Liver (tissue), 3 donors: ENCODE results near the gene KHDRBS2.

Experiments
- EGR1 ChIP-seq, 2 donors: IDR thresholded peaks; 2 replicates each; pipeline ENCODE4 v1.6.1; 2016 to 2018; ENCODE audit warnings: antibody characterized with exemption in 2 of 2, low read depth in 2 of 2
- GABPA ChIP-seq, 2 donors: IDR thresholded peaks in 1 of 2; conservative IDR thresholded peaks in 1 of 2; 2 replicates each; pipeline ENCODE4 v1.6.1; 2016; ENCODE audit warnings: antibody characterized with exemption in 2 of 2, mild to moderate bottlenecking in 1 of 2, moderate library complexity in 1 of 2
- HNF4A ChIP-seq, 2 donors: conservative IDR thresholded peaks; 2 replicates each; pipeline ENCODE4 v1.6.1; 2016; ENCODE audit warnings: antibody characterized with exemption in 2 of 2, mild to moderate bottlenecking in 2 of 2
- HNF4G ChIP-seq: IDR thresholded peaks from 2 replicates; pipeline ENCODE4 v1.6.1; 2016; ENCODE audit warnings: antibody characterized with exemption
- JUND ChIP-seq, 2 donors: IDR thresholded peaks; 2 replicates each; pipeline ENCODE4 v1.6.1; 2016; ENCODE audit warnings: antibody characterized with exemption in 2 of 2
- NR2F2 ChIP-seq: IDR thresholded peaks from 2 replicates; pipeline ENCODE4 v1.6.1; 2016; ENCODE audit warnings: antibody characterized with exemption
- RAD21 ChIP-seq, 2 donors: IDR thresholded peaks; 2 replicates each; pipeline ENCODE4 v1.6.1; 2016; ENCODE audit warnings: antibody characterized with exemption in 2 of 2, mild to moderate bottlenecking in 2 of 2
- RXRA ChIP-seq, 2 donors: IDR thresholded peaks; 2 replicates each; pipeline ENCODE4 v1.6.1; 2017 to 2018; ENCODE audit warnings: antibody characterized with exemption in 2 of 2, mild to moderate bottlenecking in 1 of 2
- TAF1 ChIP-seq: conservative IDR thresholded peaks from 2 replicates; pipeline ENCODE4 v1.6.1; 2016; ENCODE audit warnings: antibody characterized with exemption, mild to moderate bottlenecking
- YY1 ChIP-seq: IDR thresholded peaks from 2 replicates; pipeline ENCODE4 v1.6.1; 2016; ENCODE audit warnings: antibody characterized with exemption, mild to moderate bottlenecking
- TF ChIP-seq, protein P1 (sequence below): fragments of 150-350 bp; IDR thresholded peaks from 2 replicates; pipeline ENCODE4 v1.5.1; 2017; ENCODE audit warnings: improper control_type of control experiment, low read depth, low read length; ENCODE audit not compliant: missing input control
- TF ChIP-seq, protein P2 (sequence below): IDR thresholded peaks from 2 replicates; pipeline ENCODE4 v1.6.1; 2016; ENCODE audit warnings: antibody characterized with exemption
- TF ChIP-seq, protein P3 (sequence below): IDR thresholded peaks from 2 replicates; pipeline ENCODE4 v1.6.1; 2016; ENCODE audit warnings: antibody characterized with exemption, mild to moderate bottlenecking
- TF ChIP-seq, protein P4 (sequence below): IDR thresholded peaks from 2 replicates; pipeline ENCODE4 v1.6.1; 2016; ENCODE audit warnings: antibody characterized with exemption
- donor health status: healthy.
- donor health status: healthy.

DNA sequence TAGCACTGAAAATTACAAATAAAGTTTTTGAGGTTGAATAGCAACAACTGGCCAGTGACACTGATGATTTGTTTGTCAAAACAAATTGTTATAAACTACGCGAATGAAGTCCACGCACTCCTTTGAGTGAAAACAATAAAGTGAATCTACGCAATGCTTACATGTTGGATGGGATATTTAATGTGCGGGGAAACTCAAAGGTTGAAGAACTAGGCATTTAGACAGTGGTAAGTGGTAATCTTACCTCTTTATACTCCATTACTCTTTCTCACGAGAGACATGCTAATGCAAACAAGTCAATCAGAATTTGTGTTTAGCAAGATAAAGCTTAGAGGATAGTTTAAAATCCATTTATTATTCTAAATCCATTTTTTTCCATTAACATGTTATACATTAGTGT, 606.4 kb downstream of the KHDRBS2 start:
- TF ChIP-seq, protein P1, sequence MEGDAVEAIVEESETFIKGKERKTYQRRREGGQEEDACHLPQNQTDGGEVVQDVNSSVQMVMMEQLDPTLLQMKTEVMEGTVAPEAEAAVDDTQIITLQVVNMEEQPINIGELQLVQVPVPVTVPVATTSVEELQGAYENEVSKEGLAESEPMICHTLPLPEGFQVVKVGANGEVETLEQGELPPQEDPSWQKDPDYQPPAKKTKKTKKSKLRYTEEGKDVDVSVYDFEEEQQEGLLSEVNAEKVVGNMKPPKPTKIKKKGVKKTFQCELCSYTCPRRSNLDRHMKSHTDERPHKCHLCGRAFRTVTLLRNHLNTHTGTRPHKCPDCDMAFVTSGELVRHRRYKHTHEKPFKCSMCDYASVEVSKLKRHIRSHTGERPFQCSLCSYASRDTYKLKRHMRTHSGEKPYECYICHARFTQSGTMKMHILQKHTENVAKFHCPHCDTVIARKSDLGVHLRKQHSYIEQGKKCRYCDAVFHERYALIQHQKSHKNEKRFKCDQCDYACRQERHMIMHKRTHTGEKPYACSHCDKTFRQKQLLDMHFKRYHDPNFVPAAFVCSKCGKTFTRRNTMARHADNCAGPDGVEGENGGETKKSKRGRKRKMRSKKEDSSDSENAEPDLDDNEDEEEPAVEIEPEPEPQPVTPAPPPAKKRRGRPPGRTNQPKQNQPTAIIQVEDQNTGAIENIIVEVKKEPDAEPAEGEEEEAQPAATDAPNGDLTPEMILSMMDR = no peak
- TF ChIP-seq EGR1 (IDR thresholded peaks at IDR 0.05; ENCODE audit: low read depth in 2 of 2) = no peak
- TF ChIP-seq TAF1 = no peak
- no peak for TF ChIP-seq GABPA (IDR thresholded peaks at IDR 0.05 in 1 of 2, conservative IDR thresholded peaks at IDR 0.05 in 1 of 2)
- TF ChIP-seq RAD21 (IDR thresholded peaks at IDR 0.05) = no peak
- TF ChIP-seq RXRA (IDR thresholded peaks at IDR 0.05) = no peak
- TF ChIP-seq, protein P2, sequence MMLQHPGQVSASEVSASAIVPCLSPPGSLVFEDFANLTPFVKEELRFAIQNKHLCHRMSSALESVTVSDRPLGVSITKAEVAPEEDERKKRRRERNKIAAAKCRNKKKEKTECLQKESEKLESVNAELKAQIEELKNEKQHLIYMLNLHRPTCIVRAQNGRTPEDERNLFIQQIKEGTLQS = no peak
- TF ChIP-seq, protein P3, sequence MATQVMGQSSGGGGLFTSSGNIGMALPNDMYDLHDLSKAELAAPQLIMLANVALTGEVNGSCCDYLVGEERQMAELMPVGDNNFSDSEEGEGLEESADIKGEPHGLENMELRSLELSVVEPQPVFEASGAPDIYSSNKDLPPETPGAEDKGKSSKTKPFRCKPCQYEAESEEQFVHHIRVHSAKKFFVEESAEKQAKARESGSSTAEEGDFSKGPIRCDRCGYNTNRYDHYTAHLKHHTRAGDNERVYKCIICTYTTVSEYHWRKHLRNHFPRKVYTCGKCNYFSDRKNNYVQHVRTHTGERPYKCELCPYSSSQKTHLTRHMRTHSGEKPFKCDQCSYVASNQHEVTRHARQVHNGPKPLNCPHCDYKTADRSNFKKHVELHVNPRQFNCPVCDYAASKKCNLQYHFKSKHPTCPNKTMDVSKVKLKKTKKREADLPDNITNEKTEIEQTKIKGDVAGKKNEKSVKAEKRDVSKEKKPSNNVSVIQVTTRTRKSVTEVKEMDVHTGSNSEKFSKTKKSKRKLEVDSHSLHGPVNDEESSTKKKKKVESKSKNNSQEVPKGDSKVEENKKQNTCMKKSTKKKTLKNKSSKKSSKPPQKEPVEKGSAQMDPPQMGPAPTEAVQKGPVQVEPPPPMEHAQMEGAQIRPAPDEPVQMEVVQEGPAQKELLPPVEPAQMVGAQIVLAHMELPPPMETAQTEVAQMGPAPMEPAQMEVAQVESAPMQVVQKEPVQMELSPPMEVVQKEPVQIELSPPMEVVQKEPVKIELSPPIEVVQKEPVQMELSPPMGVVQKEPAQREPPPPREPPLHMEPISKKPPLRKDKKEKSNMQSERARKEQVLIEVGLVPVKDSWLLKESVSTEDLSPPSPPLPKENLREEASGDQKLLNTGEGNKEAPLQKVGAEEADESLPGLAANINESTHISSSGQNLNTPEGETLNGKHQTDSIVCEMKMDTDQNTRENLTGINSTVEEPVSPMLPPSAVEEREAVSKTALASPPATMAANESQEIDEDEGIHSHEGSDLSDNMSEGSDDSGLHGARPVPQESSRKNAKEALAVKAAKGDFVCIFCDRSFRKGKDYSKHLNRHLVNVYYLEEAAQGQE = no peak
- TF ChIP-seq HNF4A (conservative IDR thresholded peaks at IDR 0.05) = no peak
- TF ChIP-seq YY1 = no peak
- TF ChIP-seq, protein P4, sequence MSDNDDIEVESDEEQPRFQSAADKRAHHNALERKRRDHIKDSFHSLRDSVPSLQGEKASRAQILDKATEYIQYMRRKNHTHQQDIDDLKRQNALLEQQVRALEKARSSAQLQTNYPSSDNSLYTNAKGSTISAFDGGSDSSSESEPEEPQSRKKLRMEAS = no peak
- TF ChIP-seq JUND (IDR thresholded peaks at IDR 0.05) = no peak
- TF ChIP-seq HNF4G = no peak
- TF ChIP-seq NR2F2 = no peak
